ENCODE results near the gene ARMC9.

GRCh38 chr2:231204146-231204545 is 5.7 kb downstream of the ARMC9 start:
- TF ChIP-seq CTCF (IDR thresholded peaks at IDR 0.05), result no peak
- no peak for TF ChIP-seq POLR2A (IDR thresholded peaks at IDR 0.05)
- TF ChIP-seq POLR2AphosphoS5 (IDR thresholded peaks at IDR 0.05), result no peak

Measured in upper lobe of left lung (tissue), 4 donors.